AG04450 (cell line): ENCODE data around the gene NCF4. TPM values are rescaled to one million over a fixed set of nuclear protein-coding genes. Genes with fewer than 3 reads are reported as not detected.

Source experiments
- CTCF ChIA-PET: fragments of 300-600, 350-600 bp; formaldehyde crosslinking; extraction: SDS; loops from one replicate; lab custom pipeline; 2022; ENCODE audit warnings: antibody characterized with exemption, inconsistent platforms; lab: Charles Lee
- POLR2A ChIA-PET: fragments of 350-600 bp; formaldehyde crosslinking; extraction: SDS; loops from one replicate; lab custom pipeline; 2021; ENCODE audit warnings: antibody characterized with exemption, inconsistent platforms; lab: Yijun Ruan, JAX
- DNase-seq: peaks from one replicate; pipeline ENCODE4 v3.0.0-alpha.2; 2011; ENCODE audit warnings: low read depth, low spot score
- H3K27ac ChIP-seq: one replicate; pipeline ENCODE4 v1.5.1; 2012; ENCODE audit warnings: low read depth, low read length, control low read depth
- H3K27me3 ChIP-seq: one replicate; pipeline ENCODE4 v1.6.0; 2012; ENCODE audit warnings: low read length; ENCODE audit not compliant: control insufficient read depth, insufficient read depth
- H3K4me3 ChIP-seq: 2 replicates; pipeline ENCODE4 v1.5.1; 2011; ENCODE audit warnings: mild to moderate bottlenecking, low read depth, low read length, control low read depth
- H3K9me3 ChIP-seq: 2 replicates; pipeline ENCODE4 v1.5.1; 2012; ENCODE audit warnings: low read length; ENCODE audit not compliant: control insufficient read depth, insufficient read depth
- polyA plus RNA-seq: library from polyadenylated mRNA; depleted of rRNA; stranded (reverse); fragments of >200 nt; gene quantifications from 2 replicates; pipeline ENCODE4 v1.2.3, GENCODE V29; 2011
- TF ChIP-seq, protein P1 (sequence below): IDR thresholded peaks from 2 replicates; pipeline ENCODE4 v1.5.1; 2011; ENCODE audit warnings: low read depth, low read length, control low read depth, inconsistent platforms

The NCF4 gene
- polyA plus RNA-seq, 1 experiment, result not detected

DNA sequence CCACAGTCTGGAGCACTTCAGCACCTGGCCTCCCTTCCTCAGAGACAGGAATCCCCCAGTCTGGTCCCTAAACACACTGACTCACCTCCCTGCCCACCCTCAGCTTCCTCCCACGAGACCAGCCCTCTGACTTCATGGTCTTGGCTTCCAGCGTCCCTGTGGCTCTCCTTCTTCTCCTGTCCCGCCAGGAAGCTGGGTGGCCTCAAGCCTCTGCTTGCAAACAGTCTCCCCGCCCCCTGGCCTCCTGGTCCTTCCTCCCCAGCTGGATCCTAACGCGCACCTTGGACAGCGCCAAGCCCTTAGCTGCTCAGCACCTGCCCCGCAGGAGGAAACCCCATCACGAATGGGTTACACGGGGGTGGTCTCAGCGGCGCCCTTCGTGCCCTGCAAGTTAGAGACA lies 4.5 kb downstream of the NCF4 start:
- no peak for DNase-seq
- POLR2A ChIA-PET, result no interaction called here
- no peak overlapping the region for H3K27ac ChIP-seq
- H3K27me3 ChIP-seq, result peaks cover 2% of the 10 kb centered on the region
- no peak overlapping the region for H3K4me3 ChIP-seq
- CTCF ChIA-PET, result interaction anchor here (2.2 kb wide), 1 partner anchor 9 kb away, joined by 12 read pairs; no protein-coding TSS in a partner anchor
- no peaks in the 10 kb centered on the region for H3K9me3 ChIP-seq
- TF ChIP-seq, protein P1, sequence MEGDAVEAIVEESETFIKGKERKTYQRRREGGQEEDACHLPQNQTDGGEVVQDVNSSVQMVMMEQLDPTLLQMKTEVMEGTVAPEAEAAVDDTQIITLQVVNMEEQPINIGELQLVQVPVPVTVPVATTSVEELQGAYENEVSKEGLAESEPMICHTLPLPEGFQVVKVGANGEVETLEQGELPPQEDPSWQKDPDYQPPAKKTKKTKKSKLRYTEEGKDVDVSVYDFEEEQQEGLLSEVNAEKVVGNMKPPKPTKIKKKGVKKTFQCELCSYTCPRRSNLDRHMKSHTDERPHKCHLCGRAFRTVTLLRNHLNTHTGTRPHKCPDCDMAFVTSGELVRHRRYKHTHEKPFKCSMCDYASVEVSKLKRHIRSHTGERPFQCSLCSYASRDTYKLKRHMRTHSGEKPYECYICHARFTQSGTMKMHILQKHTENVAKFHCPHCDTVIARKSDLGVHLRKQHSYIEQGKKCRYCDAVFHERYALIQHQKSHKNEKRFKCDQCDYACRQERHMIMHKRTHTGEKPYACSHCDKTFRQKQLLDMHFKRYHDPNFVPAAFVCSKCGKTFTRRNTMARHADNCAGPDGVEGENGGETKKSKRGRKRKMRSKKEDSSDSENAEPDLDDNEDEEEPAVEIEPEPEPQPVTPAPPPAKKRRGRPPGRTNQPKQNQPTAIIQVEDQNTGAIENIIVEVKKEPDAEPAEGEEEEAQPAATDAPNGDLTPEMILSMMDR, result no peak

DNA sequence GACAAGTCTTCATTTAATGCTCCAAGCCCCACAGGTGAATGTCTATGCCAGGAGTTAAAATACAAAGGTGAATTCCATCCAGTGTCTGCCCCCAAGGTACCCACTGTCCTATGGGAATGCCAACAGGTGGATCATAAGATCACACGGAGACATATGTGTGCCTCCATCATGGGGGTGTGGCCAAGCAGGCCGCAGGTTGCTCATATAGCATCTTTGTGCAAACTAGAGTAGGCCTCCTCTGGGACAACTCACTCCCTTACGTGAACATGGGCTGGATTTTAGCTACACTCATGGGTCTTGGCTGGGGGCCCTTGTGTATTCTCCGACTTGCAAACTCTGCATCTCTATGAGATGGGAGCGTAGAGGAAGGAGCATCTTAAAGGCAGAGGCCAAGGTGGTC lies 6.9 kb downstream of the NCF4 start:
- POLR2A ChIA-PET, result no interaction called here
- CTCF ChIA-PET, result interaction anchor here (1.6 kb wide), 1 partner anchor 11 kb away, joined by 3 read pairs; no protein-coding TSS in a partner anchor
- Histone ChIP-seq H3K27me3 (peaks cover 2% of the 10 kb centered on the region), H3K27ac (no peak overlapping the region), H3K4me3 (no peak overlapping the region), H3K9me3 (no peaks in the 10 kb centered on the region)
- TF ChIP-seq, protein P1, result no peak
- DNase-seq, result no peak

DNA sequence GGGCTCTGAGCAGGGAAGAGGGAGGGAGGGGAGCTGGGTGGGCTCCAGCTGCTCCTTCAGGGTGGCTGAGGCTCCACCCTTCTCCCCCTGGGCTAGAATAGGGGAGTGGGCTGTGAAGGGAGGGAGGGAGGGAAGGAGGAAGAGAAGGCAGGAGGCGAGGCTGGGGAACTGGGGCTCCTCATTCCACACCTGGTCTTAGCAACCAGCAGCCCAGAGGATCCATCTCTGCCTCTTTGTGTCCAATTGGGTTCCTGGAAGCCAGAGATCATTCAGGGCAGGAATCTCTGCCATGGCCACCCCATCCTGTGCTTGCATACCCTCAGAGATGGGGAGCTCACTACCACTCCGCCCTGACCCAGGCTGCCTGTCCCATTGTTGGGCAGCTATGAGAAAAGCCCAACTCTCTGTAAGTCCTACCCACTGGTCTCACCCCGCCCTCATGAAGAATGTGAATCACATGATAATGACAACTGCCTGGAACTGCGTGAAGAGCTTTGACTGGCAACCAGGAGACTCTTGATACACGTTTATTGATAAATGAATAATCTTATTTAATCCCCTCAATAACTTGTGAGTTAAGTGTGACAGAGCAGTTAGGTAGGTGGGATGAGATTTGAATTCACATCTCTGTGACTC lies 7.9 kb downstream of the NCF4 start:
- TF ChIP-seq, protein P1, result no peak
- CTCF ChIA-PET, result interaction anchor here (1.4 kb wide), 1 partner anchor 12 kb away, joined by 9 read pairs; no protein-coding TSS in a partner anchor
- Histone ChIP-seq H3K4me3 (no peak overlapping the region), H3K27me3 (peaks cover 2% of the 10 kb centered on the region), H3K27ac (no peak overlapping the region), H3K9me3 (no peaks in the 10 kb centered on the region)
- POLR2A ChIA-PET, result no interaction called here
- no peak for DNase-seq

DNA sequence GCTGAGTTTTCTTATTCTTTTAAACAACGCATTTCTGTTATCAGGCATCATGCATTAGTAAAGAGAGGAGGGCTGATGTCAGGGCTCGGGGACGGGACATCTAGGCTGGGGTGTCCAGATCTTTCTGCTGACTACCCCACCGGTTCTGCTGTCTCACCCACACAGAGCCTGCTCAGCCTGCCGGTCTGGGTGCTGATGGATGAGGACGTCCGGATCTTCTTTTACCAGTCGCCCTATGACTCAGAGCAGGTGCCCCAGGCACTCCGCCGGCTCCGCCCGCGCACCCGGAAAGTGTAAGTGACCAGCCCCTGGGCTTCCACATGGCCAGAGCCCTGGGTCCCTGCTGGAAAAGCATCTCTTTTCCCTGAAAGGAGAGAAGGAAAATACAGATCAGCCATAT lies 9.4 kb downstream of the NCF4 start:
- CTCF ChIA-PET, result interaction anchor here (1.3 to 1.4 kb wide), 2 partner anchors 14 kb away, joined by 5 to 9 read pairs; no protein-coding TSS in a partner anchor
- Histone ChIP-seq H3K27ac (no peak overlapping the region), H3K4me3 (no peak overlapping the region), H3K9me3 (no peaks in the 10 kb centered on the region), H3K27me3 (peaks cover 2% of the 10 kb centered on the region)
- POLR2A ChIA-PET, result no interaction called here
- no peak for DNase-seq
- TF ChIP-seq, protein P1, result no peak

DNA sequence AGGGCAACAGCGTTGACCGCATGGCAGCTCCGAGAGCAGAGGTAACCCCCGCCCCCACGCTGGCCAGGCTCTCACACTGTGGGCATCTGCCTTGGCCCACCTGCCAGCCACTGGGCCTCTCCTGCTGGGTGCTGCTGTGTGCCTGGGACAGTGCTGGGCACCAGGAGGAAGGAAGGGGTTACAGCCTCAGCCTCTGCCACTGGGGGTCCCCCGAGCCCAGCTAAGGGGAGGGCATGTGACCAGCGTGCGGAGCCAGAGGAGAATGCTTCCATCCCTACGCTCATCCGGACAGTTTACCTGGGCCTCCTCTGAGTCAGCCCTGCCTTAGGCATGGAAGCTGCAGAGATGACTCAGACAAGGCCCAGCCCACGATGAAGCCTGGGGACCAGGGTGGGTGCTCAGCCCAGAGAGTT lies 10.9 kb downstream of the NCF4 start:
- no peak for DNase-seq
- H3K4me3 ChIP-seq, result no peak overlapping the region
- H3K27me3 ChIP-seq, result peaks cover 2% of the 10 kb centered on the region
- ChIA-PET POLR2A (no interaction called here), CTCF (interaction anchor here (0.9 to 1.3 kb wide), 3 partner anchors 15 to 16 kb away, joined by 3 to 5 read pairs (median 5); no protein-coding TSS in a partner anchor)
- TF ChIP-seq, protein P1, result no peak
- H3K27ac ChIP-seq, result no peak overlapping the region
- no peaks in the 10 kb centered on the region for H3K9me3 ChIP-seq
